Natural killer cell (primary cell): ENCODE measurements around the gene ESF1. TPM values are rescaled to one million over a fixed set of nuclear protein-coding genes. Genes with fewer than 3 reads are reported as not detected.
"Not testable (repeated sequence)": the region's sequence is repeated elsewhere in the genome, so short reads cannot be mapped to it uniquely, and the experiment has no call there.

Source experiments
- ATAC-seq, 3 donors: fragments of 150-1000 bp in 2 of 3; fragments of 200-7000 bp in 1 of 3; cut with Tn5 transposase; 1 replicate in 1 of 3; 2 replicates in 2 of 3; pipeline ENCODE4 v1.10.0; 2021; ENCODE audit warnings: mild to moderate bottlenecking in 2 of 3, moderate library complexity in 2 of 3
- DNase-seq, 2 donors: peaks; one replicate each; pipeline versions ENCODE4 v3.0.0 to v3.0.0-alpha.2; 2013 to 2021; ENCODE audit warnings: mixed read lengths in 1 of 2
- H3K27ac ChIP-seq: one replicate; pipeline ENCODE4 v1.5.1; 2013; ENCODE audit warnings: mild to moderate bottlenecking, low read length
- H3K27me3 ChIP-seq: one replicate; pipeline ENCODE4 v1.6.1; 2013; ENCODE audit warnings: low read length; ENCODE audit not compliant: control insufficient read depth, insufficient read depth
- H3K36me3 ChIP-seq: one replicate; pipeline ENCODE4 v1.6.1; 2013; ENCODE audit warnings: low read length; ENCODE audit not compliant: control insufficient read depth, insufficient read depth
- H3K4me1 ChIP-seq: one replicate; pipeline ENCODE4 v1.6.1; 2013; ENCODE audit warnings: low read length; ENCODE audit not compliant: control insufficient read depth, insufficient read depth
- H3K4me3 ChIP-seq: one replicate; pipeline ENCODE4 v1.5.1; 2013; ENCODE audit warnings: low read length
- H3K9me3 ChIP-seq: one replicate; pipeline ENCODE4 v1.6.1; 2013; ENCODE audit warnings: low read length; ENCODE audit not compliant: control insufficient read depth, insufficient read depth
- H3K27ac Mint-ChIP-seq, 2 donors: one replicate each; pipeline ENCODE4 v1.8.0; 2022; ENCODE audit warnings: mild to moderate bottlenecking in 2 of 2, mixed read lengths in 2 of 2, moderate library complexity in 1 of 2
- H3K27me3 Mint-ChIP-seq, 2 donors: one replicate each; pipeline ENCODE4 v1.8.0; 2022; ENCODE audit warnings: low read depth in 2 of 2, mixed read lengths in 2 of 2
- H3K36me3 Mint-ChIP-seq: one replicate; pipeline ENCODE4 v1.8.0; 2022; ENCODE audit warnings: mixed read lengths
- H3K4me1 Mint-ChIP-seq, 2 donors: one replicate each; pipeline ENCODE4 v1.8.0; 2022; ENCODE audit warnings: mixed read lengths in 2 of 2
- H3K4me3 Mint-ChIP-seq: one replicate; pipeline ENCODE4 v1.8.0; 2022; ENCODE audit warnings: mild to moderate bottlenecking, moderate library complexity, mixed read lengths
- H3K9me3 Mint-ChIP-seq, 2 donors: one replicate each; pipeline ENCODE4 v1.8.0; 2022; ENCODE audit warnings: mixed read lengths in 2 of 2
- CTCF ChIP-seq: fragments of 200-600 bp; IDR thresholded peaks from one replicate; pipeline ENCODE4 v1.8.0; 2022; ENCODE audit warnings: antibody characterized with exemption
- WGBS: methylation state at CpG from one replicate; pipeline ENCODE4 v1.1.7; 2013; ENCODE audit warnings: missing lambda C conversion rate; ENCODE audit not compliant: insufficient coverage; 5-methylcytosine and 5-hydroxymethylcytosine counted together
- intact Hi-C: fragments of 100-400 bp; cut with micrococcal nuclease; formaldehyde crosslinking; loops from one replicate; pipeline ENCODE4 v1.14.2; 2022
- total RNA-seq, 4 donors: library from RNA; stranded (reverse); fragments of 120-200 nt in 1 of 4; gene quantifications; one replicate each; pipeline versions ENCODE4 v1.2.3 to v1.2.4, GENCODE V29; 2013 to 2022

The ESF1 gene
- total RNA-seq, 3 donors from 2014 or later (not counting 1 experiment from before 2014, with no cell fraction given), result 8.4 to 11.1 (median 10.0) TPM

DNA sequence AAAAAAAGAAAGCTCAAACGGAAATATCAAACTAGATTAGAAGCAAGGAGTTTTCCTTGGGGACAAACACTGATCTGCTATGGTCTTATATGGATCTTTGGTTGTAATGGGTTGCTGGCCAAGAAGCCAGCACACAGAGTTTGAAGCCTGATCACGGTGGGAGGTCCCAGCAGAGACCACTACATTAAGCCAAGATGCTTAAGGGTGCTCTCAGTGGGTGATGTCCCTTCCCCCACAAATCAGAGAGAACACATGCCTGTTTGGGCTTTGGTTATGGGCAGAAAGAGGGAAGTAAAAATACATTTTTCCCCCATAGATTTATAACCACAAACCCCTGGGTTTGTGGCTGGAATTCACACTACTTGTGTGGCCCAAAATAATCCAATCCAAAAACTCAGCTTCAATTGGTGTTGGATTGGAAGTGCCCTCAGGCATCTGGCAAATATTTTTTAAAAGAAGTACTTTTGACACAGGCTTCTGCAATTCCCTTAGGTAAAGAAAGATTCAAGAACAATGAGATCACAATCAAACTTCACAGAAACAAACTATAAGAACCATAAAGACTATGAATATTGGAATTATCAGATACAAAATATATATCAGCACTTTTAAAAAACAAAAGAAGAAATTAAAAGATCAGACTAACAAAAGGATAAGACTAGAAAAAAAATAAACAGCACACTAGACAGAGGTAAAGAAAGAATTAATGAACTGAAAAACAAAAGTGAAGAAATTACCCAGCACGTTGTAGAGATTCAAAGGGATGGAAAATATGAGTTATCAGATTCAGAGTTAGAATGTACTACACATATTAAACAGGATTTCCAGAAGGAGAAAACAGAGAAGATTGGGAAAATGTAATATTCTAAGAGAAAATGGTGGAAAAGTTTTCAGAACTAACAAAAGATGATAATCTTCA, 44.7 kb downstream of the ESF1 start:
- Histone ChIP-seq H3K9me3 (peaks cover 2% of the 10 kb centered on the region), H3K36me3 (peaks cover 5% of the 10 kb centered on the region), H3K27ac (no peak overlapping the region), H3K4me3 (no peak overlapping the region), H3K27me3 (no peaks in the 10 kb centered on the region), H3K4me1 (no peaks in the 10 kb centered on the region)
- intact Hi-C loops, result no loop called here
- H3K9me3 Mint-ChIP-seq, result peaks cover 0 to 6% of the 10 kb centered on the region in 2 donors
- no peak overlapping the region for H3K4me3 Mint-ChIP-seq
- WGBS, result 94% methylated on average over 2 of the region's 3 CpGs
- H3K27me3 Mint-ChIP-seq, result no peaks in the 10 kb centered on the region
- no peak for TF ChIP-seq CTCF
- H3K27ac Mint-ChIP-seq, result no peak overlapping the region
- DNase-seq (no peak), ATAC-seq (no peak)
- H3K36me3 Mint-ChIP-seq, result peaks cover 7% of the 10 kb centered on the region
- no peaks in the 10 kb centered on the region for H3K4me1 Mint-ChIP-seq

DNA sequence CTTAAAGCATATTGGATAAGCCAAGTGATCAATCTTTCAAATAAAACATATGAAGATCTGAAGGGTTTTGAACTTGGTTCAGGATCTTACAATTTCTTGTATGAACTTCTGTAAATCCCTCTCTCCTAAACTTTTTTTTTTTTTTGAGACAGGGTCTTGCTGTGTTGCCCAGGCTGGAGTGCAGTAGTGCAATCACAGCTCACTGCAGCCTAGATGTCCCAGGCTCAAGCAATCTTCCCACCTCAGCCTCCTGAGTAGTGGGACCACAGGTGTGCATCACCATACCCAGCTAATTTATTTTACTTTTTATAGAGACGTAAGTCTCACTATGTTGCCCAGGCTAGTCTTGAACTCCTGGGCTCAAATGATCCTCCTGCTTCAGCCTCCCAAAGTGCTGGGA, 46.5 kb downstream of the ESF1 start:
- DNase-seq, H3K9me3 ChIP-seq, H3K9me3 Mint-ChIP-seq, H3K27me3 Mint-ChIP-seq, H3K4me1 Mint-ChIP-seq, H3K27ac Mint-ChIP-seq, H3K4me3 Mint-ChIP-seq, H3K27me3 ChIP-seq, H3K36me3 ChIP-seq, intact Hi-C loops, H3K4me3 ChIP-seq, H3K27ac ChIP-seq, H3K4me1 ChIP-seq, H3K36me3 Mint-ChIP-seq, ATAC-seq: not testable (repeated sequence)
- 100% methylated on average over 1 of the region's 1 CpG for WGBS

- no peaks in the 10 kb centered on the region for H3K27me3 Mint-ChIP-seq
- peaks cover 0 to 6% of the 10 kb centered on the region in 2 donors for H3K9me3 Mint-ChIP-seq
- H3K36me3 Mint-ChIP-seq, result peaks cover 7% of the 10 kb centered on the region
- DNase-seq (no peak), ATAC-seq (no peak)
- Histone ChIP-seq H3K4me3 (no peak overlapping the region), H3K27me3 (no peaks in the 10 kb centered on the region), H3K9me3 (peaks cover 2% of the 10 kb centered on the region), H3K36me3 (peaks cover 23% of the 10 kb centered on the region), H3K4me1 (no peaks in the 10 kb centered on the region), H3K27ac (no peak overlapping the region)
- intact Hi-C loops, result no loop called here
- WGBS, result 92% methylated on average over 1 of the region's 3 CpGs
- TF ChIP-seq CTCF, result no peak
- H3K4me3 Mint-ChIP-seq, result no peak overlapping the region
- no peaks in the 10 kb centered on the region for H3K4me1 Mint-ChIP-seq
- no peak overlapping the region for H3K27ac Mint-ChIP-seq
Observed at GRCh38 chr20:13736436-13737191, 48.1 kb downstream of the ESF1 start.

GRCh38 chr20:13735826-13736225, 48.9 kb downstream of the ESF1 start:
- H3K36me3 ChIP-seq, result peaks cover 21% of the 10 kb centered on the region

More at GRCh38 chr20:13735826-13736225, 48.9 kb downstream of the ESF1 start:
- 100% methylated on average over 1 of the region's 1 CpG for WGBS
- Mint-ChIP-seq H3K36me3 (peaks cover 7% of the 10 kb centered on the region), H3K4me3 (no peak overlapping the region), H3K27ac (no peak overlapping the region), H3K27me3 (no peaks in the 10 kb centered on the region), H3K9me3 (peaks cover 0 to 4% of the 10 kb centered on the region in 2 donors), H3K4me1 (no peaks in the 10 kb centered on the region)
- no peaks in the 10 kb centered on the region for H3K4me1 ChIP-seq
- H3K27me3 ChIP-seq, result no peaks in the 10 kb centered on the region
- no peak overlapping the region for H3K4me3 ChIP-seq
- TF ChIP-seq CTCF, result no peak
- H3K9me3 ChIP-seq, result peaks cover 2% of the 10 kb centered on the region
- no peak for ATAC-seq
- no peak overlapping the region for H3K27ac ChIP-seq
- DNase-seq, result no peak
- intact Hi-C loops, result no loop called here
